NCI-H1694 (cell line): ENCODE data around the gene DNASE1L1.

Experiments
- DNase-seq: peaks from one replicate; lab custom pipeline; 2025; lab: John Stamatoyannopoulos, UW

DNASE1L1 gene

GRCh38 chrX:154409222-154409871 is at the start of gene DNASE1L1:
TSS of gene DNASE1L1 (minus strand) at chrX:154409254. CDS start at chrX:154405568, 3,686 bp downstream.
- no peak for DNase-seq

GRCh38 chrX:154458116-154458953 is 49.3 kb upstream of the DNASE1L1 start, which contains the start of gene PLXNA3:
TSS of gene PLXNA3 (plus strand) at chrX:154458281. CDS start at chrX:154460184, 1,903 bp downstream.
- DNase-seq: no peak

- no peak for DNase-seq
Observed at GRCh38 chrX:154457491-154458115, 48.5 kb upstream of the DNASE1L1 start.

- no peak for DNase-seq
Observed at GRCh38 chrX:154452823-154453222, 43.8 kb upstream of the DNASE1L1 start.

GRCh38 chrX:154450312-154450711 is 41.3 kb upstream of the DNASE1L1 start:
- DNase-seq: no peak

- no peak for DNase-seq
Observed at GRCh38 chrX:154449618-154450017, 40.6 kb upstream of the DNASE1L1 start.

- DNase-seq: no peak
Observed at GRCh38 chrX:154448484-154448883, 39.4 kb upstream of the DNASE1L1 start.

GRCh38 chrX:154446430-154446829 is 37.4 kb upstream of the DNASE1L1 start:
- no peak for DNase-seq

GRCh38 chrX:154445776-154446175 is 36.7 kb upstream of the DNASE1L1 start:
- no peak for DNase-seq

GRCh38 chrX:154444755-154445246 is 35.7 kb upstream of the DNASE1L1 start:
- DNase-seq: no peak

GRCh38 chrX:154443992-154444754 is 35.1 kb upstream of the DNASE1L1 start, which contains the start of gene FAM50A:
TSS of gene FAM50A (plus strand) at chrX:154444141. CDS start at chrX:154444236, 95 bp downstream.
- DNase-seq: no peak

- no peak for DNase-seq
Observed at GRCh38 chrX:154443479-154443910, 34.4 kb upstream of the DNASE1L1 start.

- DNase-seq: no peak
Observed at GRCh38 chrX:154441984-154442707, 33.1 kb upstream of the DNASE1L1 start.

- no peak for DNase-seq
Observed at GRCh38 chrX:154441564-154441963, 32.5 kb upstream of the DNASE1L1 start.

- DNase-seq: no peak
Observed at GRCh38 chrX:154440623-154441357, 31.7 kb upstream of the DNASE1L1 start.

- DNase-seq: no peak
Observed at GRCh38 chrX:154439841-154440240, 30.8 kb upstream of the DNASE1L1 start.

- DNase-seq: no peak
Observed at GRCh38 chrX:154437971-154438893, 29.2 kb upstream of the DNASE1L1 start.

GRCh38 chrX:154436983-154437752 is 28.1 kb upstream of the DNASE1L1 start, which contains the start of gene GDI1:
TSS of gene GDI1 (plus strand) at chrX:154437154. CDS start at chrX:154437255, 101 bp downstream.
- no peak for DNase-seq
